Cardiac fibroblast (primary cell): ENCODE measurements around the gene ZNF280D.

ENCODE experiments used
- DNase-seq, 2 donors: peaks; one replicate each; pipeline versions ENCODE4 v3.0.0 to v3.0.0-alpha.2; 2010; ENCODE audit warnings: low read depth in 2 of 2
- H3K4me3 ChIP-seq, 2 donors: replicated peaks in 1 of 2; 1 replicate in 1 of 2; 2 replicates in 1 of 2; pipeline ENCODE4 v1.5.1; 2011; ENCODE audit warnings: low read depth in 2 of 2, low read length in 2 of 2, mild to moderate bottlenecking in 2 of 2, moderate library complexity in 1 of 2
- TF ChIP-seq, protein P1 (sequence below): IDR thresholded peaks from one replicate; pipeline ENCODE4 v1.5.1; 2011; ENCODE audit warnings: low read depth, mild to moderate bottlenecking, low read length, inconsistent platforms

ZNF280D gene

DNA sequence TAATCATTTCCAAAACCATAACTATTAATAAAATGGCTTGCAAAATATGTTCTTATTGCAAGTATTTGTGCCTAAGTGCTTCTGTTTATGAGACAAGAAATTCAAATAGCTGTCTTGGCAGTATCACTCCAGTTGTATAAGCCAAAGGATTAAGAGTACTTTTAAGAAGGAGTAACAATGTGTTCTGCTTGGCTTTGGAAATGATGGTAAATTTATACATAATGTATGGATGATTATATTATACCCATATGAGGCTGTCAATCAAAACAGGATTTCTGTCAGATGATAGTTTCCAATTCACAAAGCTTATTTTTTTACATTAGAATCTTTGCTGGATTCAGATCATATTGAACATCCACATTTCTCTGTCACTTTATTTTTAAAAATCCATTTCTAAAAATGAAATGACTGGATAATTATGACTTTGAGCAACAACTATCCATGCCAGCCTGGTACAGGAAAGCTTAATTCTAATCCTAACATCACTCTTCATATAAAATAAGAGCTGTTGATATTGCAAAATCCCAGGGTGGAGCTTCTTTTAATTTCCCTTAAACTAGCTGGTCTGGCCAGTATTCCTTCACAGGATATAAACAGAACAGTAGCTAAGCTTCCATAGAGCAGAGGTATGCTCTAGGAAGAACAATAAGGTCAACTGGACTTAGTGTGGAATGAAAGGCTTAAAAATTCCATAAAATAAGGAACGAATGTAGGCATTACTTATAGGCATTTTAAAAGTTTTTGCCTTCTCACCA is 30.0 kb upstream of the ZNF280D start:
- peak; percentile 29 to 52 for DNase-seq
- H3K4me3 ChIP-seq = no peak overlapping the region
- TF ChIP-seq, protein P1, sequence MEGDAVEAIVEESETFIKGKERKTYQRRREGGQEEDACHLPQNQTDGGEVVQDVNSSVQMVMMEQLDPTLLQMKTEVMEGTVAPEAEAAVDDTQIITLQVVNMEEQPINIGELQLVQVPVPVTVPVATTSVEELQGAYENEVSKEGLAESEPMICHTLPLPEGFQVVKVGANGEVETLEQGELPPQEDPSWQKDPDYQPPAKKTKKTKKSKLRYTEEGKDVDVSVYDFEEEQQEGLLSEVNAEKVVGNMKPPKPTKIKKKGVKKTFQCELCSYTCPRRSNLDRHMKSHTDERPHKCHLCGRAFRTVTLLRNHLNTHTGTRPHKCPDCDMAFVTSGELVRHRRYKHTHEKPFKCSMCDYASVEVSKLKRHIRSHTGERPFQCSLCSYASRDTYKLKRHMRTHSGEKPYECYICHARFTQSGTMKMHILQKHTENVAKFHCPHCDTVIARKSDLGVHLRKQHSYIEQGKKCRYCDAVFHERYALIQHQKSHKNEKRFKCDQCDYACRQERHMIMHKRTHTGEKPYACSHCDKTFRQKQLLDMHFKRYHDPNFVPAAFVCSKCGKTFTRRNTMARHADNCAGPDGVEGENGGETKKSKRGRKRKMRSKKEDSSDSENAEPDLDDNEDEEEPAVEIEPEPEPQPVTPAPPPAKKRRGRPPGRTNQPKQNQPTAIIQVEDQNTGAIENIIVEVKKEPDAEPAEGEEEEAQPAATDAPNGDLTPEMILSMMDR = no peak

DNA sequence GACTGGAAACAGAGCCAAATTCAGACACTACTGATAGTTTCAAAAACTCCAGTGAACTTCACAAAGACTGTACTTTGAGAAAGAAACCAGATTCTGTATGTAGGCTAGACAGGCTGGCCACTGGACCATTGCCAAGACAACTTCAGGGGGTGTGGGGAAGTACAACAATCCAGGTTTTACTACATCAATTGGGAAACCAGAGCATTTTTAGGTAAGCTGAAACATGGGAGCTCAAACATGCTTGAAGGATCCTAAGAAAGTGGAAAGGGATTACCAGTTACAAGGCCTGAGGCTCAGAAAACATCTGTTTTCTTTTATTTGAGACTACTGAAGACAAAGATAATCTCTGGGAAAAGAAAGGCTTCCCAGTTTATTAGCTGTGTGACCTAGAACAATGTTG is 26.9 kb upstream of the ZNF280D start:
- TF ChIP-seq, protein P1 = no peak
- DNase-seq = peak; percentile 46 to 60
- no peak overlapping the region for H3K4me3 ChIP-seq

DNA sequence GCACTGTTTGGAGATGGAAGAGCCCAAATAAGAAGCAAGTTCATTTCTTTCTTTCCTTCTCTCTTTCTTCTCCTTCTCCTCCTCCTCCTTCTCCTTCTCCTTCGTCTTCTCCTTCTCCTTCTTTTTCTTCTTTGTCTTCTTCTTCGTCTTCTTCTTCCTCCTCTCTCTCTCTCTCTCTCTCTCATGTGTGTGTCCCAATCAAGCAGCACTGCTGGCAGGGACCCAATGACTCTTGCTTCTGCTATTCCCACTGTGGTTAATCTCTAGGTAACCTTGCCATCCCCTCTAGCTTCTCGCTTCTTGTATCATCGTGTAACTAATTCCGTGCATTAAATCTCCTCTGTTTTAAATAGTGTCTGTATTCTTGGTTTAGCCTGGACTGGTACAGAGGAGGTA is 26.1 kb upstream of the ZNF280D start:
- TF ChIP-seq, protein P1 = no peak
- peak; percentile 88 to 97 for DNase-seq
- H3K4me3 ChIP-seq = no peak overlapping the region

GRCh38 chr15:56758770-56759449 is 25.6 kb upstream of the ZNF280D start:
- DNase-seq = peak; percentile 62 to 83
- H3K4me3 ChIP-seq = no peak overlapping the region
- TF ChIP-seq, protein P1 = no peak

DNA sequence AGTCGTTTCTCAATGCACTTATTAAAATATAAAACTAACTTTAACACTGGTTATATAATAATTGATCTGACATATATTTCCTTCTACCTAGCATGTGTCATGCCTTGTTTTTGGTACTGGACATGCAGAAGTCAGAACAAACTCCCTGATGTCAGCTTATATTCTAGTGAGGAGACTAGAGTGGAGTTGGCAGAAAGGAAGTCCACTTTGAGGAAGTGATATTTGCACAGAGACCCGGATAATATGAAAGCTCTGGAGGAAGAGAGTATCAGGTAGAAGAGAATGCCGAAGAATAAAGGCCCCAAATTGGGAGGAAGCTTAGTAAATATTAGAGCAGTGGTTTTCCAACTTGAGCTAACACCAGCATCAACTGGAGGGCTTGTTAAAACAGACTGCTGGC is 24.6 kb upstream of the ZNF280D start:
- TF ChIP-seq, protein P1 = no peak
- H3K4me3 ChIP-seq = no peak overlapping the region
- DNase-seq = no peak

GRCh38 chr15:56754772-56755370 is 21.6 kb upstream of the ZNF280D start:
- H3K4me3 ChIP-seq = no peak overlapping the region
- peak in 1 of 2 donors; percentile 25 for DNase-seq
- TF ChIP-seq, protein P1 = no peak
